ENCODE measurements around the gene S100PBP.

- no peak for TF ChIP-seq CTCF (IDR thresholded peaks at IDR 0.05; ENCODE audit: low read depth, low read length)
- no peak for TF ChIP-seq EZH2phosphoT487 (IDR thresholded peaks at IDR 0.05; ENCODE audit: low read depth)
Observed at GRCh38 chr1:32892368-32893197, 75.1 kb downstream of the S100PBP start.

Data from OCI-LY3 (cell line).